Loucy (cell line): ENCODE measurements around the gene LAPTM5.

Source experiments
- EZH2phosphoT487 ChIP-seq: fragments of 200-600 bp; IDR thresholded peaks from 2 replicates; pipeline ENCODE4 v1.6.1; 2018; ENCODE audit warnings: antibody characterized with exemption, mild to moderate bottlenecking, moderate library complexity, borderline replicate concordance
- TF ChIP-seq, protein P1 (sequence below): fragments of 200-600 bp; sonication (generic); conservative IDR thresholded peaks from 2 replicates; pipeline ENCODE4 v1.5.1; 2014; ENCODE audit warnings: mild to moderate bottlenecking, antibody characterized with exemption, low read length

DNA sequence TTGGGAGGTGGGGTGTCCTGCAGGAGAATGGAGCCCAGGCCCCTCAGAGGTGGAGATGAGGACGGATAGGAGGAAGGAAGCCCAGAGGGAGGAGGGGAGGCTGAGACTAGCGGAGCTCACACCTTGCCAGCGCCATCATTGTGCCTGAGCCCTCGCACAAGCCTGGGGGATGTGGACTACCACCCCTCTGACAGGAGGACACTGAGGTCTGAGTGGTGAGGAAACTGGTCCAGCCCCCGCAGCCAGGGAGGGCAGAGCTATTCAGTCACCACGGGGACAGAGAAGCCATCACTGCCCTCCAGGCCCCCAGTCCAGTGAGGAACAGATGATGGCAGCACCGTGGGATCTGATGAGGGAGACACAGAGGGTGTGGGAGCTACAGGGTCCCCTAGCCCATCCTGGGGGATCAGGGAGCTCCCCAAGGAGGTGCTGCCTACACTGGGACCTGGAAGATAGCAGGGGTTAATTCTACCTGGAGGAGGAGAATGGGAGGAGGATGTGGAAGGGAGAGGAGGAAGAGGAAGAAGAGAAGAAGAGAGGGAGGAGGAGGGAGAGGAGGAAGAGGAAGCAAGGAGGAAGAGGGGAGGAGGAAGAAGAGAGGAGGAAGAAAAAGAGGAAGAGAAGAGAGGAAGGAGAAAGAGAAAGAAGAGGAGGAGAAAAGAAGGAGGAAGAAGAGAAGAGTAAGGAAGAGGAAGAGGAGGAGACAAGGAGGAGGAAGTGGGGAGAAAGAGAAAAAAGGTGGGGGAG is 65.2 kb downstream of the LAPTM5 start:
- TF ChIP-seq, protein P1, sequence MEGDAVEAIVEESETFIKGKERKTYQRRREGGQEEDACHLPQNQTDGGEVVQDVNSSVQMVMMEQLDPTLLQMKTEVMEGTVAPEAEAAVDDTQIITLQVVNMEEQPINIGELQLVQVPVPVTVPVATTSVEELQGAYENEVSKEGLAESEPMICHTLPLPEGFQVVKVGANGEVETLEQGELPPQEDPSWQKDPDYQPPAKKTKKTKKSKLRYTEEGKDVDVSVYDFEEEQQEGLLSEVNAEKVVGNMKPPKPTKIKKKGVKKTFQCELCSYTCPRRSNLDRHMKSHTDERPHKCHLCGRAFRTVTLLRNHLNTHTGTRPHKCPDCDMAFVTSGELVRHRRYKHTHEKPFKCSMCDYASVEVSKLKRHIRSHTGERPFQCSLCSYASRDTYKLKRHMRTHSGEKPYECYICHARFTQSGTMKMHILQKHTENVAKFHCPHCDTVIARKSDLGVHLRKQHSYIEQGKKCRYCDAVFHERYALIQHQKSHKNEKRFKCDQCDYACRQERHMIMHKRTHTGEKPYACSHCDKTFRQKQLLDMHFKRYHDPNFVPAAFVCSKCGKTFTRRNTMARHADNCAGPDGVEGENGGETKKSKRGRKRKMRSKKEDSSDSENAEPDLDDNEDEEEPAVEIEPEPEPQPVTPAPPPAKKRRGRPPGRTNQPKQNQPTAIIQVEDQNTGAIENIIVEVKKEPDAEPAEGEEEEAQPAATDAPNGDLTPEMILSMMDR, result no peak
- no peak for TF ChIP-seq EZH2phosphoT487
